A549 (cell line): ENCODE measurements around the gene GABPB1. TPM values are rescaled to one million over a fixed set of nuclear protein-coding genes. Genes with fewer than 3 reads are reported as not detected.

Experiments
- ATAC-seq, 2 experiments: fragments of 200-7000 bp in 1 of 2; fragments of >200 bp in 1 of 2; cut with Nextera tagmentation in 1 of 2; cut with Tn5 transposase in 1 of 2; 3 replicates each; pipeline versions ENCODE4 v1.8.0 to v1.9.1; 2018 to 2020; ENCODE audit warnings: mild to moderate bottlenecking in 1 of 2, moderate library complexity in 1 of 2
- CTCF ChIA-PET: fragments of 300-600 bp; sonication (Branson Sonifier 250); formaldehyde crosslinking; extraction: SDS; loops from one replicate; lab custom pipeline; 2021; ENCODE audit warnings: antibody characterized with exemption, inconsistent platforms; lab: Yijun Ruan, JAX
- POLR2A ChIA-PET: fragments of 350-600 bp; formaldehyde crosslinking; extraction: SDS; loops from one replicate; lab custom pipeline; 2021; ENCODE audit warnings: antibody characterized with exemption, inconsistent platforms; lab: Yijun Ruan, JAX
- DNase-seq, 2 experiments: peaks; one replicate each; pipeline versions ENCODE4 v3.0.0 to v3.0.0-alpha.2; 2011 to 2016; ENCODE audit warnings: low read depth in 1 of 2, low spot score in 1 of 2
- FAIRE-seq: peaks from 2 replicates; lab custom pipeline; 2011; peaks lifted over from hg19 to GRCh38; lab: Jason Lieb, UNC
- H3K27ac ChIP-seq, 2 experiments: fragments of >200 bp; sonication (Bioruptor Twin); formaldehyde crosslinking; 3 replicates each; pipeline ENCODE4 v1.5.1; 2016 to 2017
- H3K4me1 ChIP-seq: fragments of >200 bp; sonication (Bioruptor Twin); formaldehyde crosslinking; 3 replicates; pipeline ENCODE4 v1.6.1; 2016
- H3K4me2 ChIP-seq: fragments of >200 bp; sonication (Bioruptor Twin); formaldehyde crosslinking; 3 replicates; pipeline ENCODE4 v1.6.1; 2016
- H3K4me3 ChIP-seq: fragments of >200 bp; sonication (Bioruptor Twin); formaldehyde crosslinking; 3 replicates; pipeline ENCODE4 v1.5.1; 2016
- H3K9me3 ChIP-seq: fragments of >200 bp; sonication (Bioruptor Twin); formaldehyde crosslinking; 3 replicates; pipeline ENCODE4 v1.6.1; 2016
- BHLHE40 ChIP-seq: IDR thresholded peaks from 2 replicates; pipeline ENCODE4 v1.6.1; 2012; ENCODE audit warnings: low read depth, low read length, inconsistent platforms
- CBX2 ChIP-seq: fragments of 200-600 bp; sonication (generic); IDR thresholded peaks from 2 replicates; pipeline ENCODE4 v1.6.1; 2016; ENCODE audit warnings: low read depth, mild to moderate bottlenecking, borderline replicate concordance
- CTCF ChIP-seq: fragments of >200 bp; sonication (Bioruptor Twin); formaldehyde crosslinking; IDR thresholded peaks from 3 replicates; pipeline ENCODE4 v1.5.1; 2016
- EHMT2 ChIP-seq: fragments of 200-600 bp; sonication (generic); IDR thresholded peaks from 2 replicates; pipeline ENCODE4 v1.6.1; 2016; ENCODE audit warnings: antibody characterized with exemption, low read depth, mild to moderate bottlenecking, moderate library complexity
- ESRRA ChIP-seq: fragments of 150-350 bp; IDR thresholded peaks from 2 replicates; pipeline ENCODE4 v1.6.1; 2014; ENCODE audit warnings: mild to moderate bottlenecking, low read length, borderline replicate concordance
- FOSL2 ChIP-seq, 2 experiments: fragments of 450-650 bp in 1 of 2; fragments of >200 bp in 1 of 2; sonication (Bioruptor Twin) in 1 of 2; formaldehyde crosslinking; IDR thresholded peaks; 2 replicates each; pipeline versions ENCODE4 v1.5.0 to v1.6.1; 2016 to 2020; ENCODE audit warnings: mild to moderate bottlenecking in 1 of 2, moderate library complexity in 1 of 2
- FOXS1 ChIP-seq: fragments of 250-450 bp; sonication (Bioruptor Pico); IDR thresholded peaks from 2 replicates; pipeline ENCODE4 v1.5.0; 2020; ENCODE audit warnings: mild to moderate bottlenecking, moderate library complexity
- HES2 ChIP-seq: fragments of >200 bp; sonication (Bioruptor Twin); formaldehyde crosslinking; IDR thresholded peaks from 2 replicates; pipeline ENCODE4 v1.6.1; 2016
- HOXB13 ChIP-seq: fragments of 250-450 bp; sonication (Bioruptor Pico); IDR thresholded peaks from 2 replicates; pipeline ENCODE4 v1.5.0; 2020; ENCODE audit warnings: low read depth, mild to moderate bottlenecking, moderate library complexity
- HOXB5 ChIP-seq: fragments of 250-450 bp; sonication (Bioruptor Pico); IDR thresholded peaks from 2 replicates; pipeline ENCODE4 v1.5.0; 2020; ENCODE audit warnings: mild to moderate bottlenecking, moderate library complexity
- MAFK ChIP-seq: fragments of 450-650 bp; IDR thresholded peaks from 2 replicates; pipeline ENCODE4 v1.6.1; 2014; ENCODE audit not compliant: partially characterized antibody
- MAZ ChIP-seq: fragments of 150-350 bp; IDR thresholded peaks from 2 replicates; pipeline ENCODE4 v1.6.1; 2014; ENCODE audit warnings: antibody characterized with exemption, low read depth, low read length, borderline replicate concordance
- MYC ChIP-seq: IDR thresholded peaks from 2 replicates; pipeline ENCODE4 v1.6.1; 2012; ENCODE audit warnings: mild to moderate bottlenecking, inconsistent platforms, low read length, improper control_type of control experiment, borderline replicate concordance
- NFE2L2 ChIP-seq: fragments of 150-350 bp; conservative IDR thresholded peaks from 2 replicates; pipeline ENCODE4 v1.6.1; 2014; ENCODE audit warnings: low read length
- NR3C1 ChIP-seq: fragments of >200 bp; sonication (Bioruptor Twin); formaldehyde crosslinking; IDR thresholded peaks from 3 replicates; pipeline ENCODE4 v1.6.1; 2017
- RFX5 ChIP-seq: fragments of 450-650 bp; IDR thresholded peaks from 2 replicates; pipeline ENCODE4 v1.7.1; 2014; ENCODE audit warnings: antibody characterized with exemption, mild to moderate bottlenecking, moderate library complexity
- SMC3 ChIP-seq: fragments of >200 bp; sonication (Bioruptor Twin); formaldehyde crosslinking; IDR thresholded peaks from 3 replicates; pipeline ENCODE4 v1.6.1; 2018; ENCODE audit warnings: inconsistent platforms
- SREBF2 ChIP-seq: fragments of 450-650 bp; IDR thresholded peaks from 2 replicates; pipeline ENCODE4 v1.6.1; 2014; ENCODE audit warnings: mild to moderate bottlenecking, moderate library complexity
- TP53 ChIP-seq: fragments of 250-450 bp; sonication (Bioruptor Pico); IDR thresholded peaks from 2 replicates; pipeline ENCODE4 v1.5.0; 2021; ENCODE audit warnings: mild to moderate bottlenecking, moderate library complexity
- ZSCAN20 ChIP-seq: fragments of 250-450 bp; sonication (Bioruptor Pico); IDR thresholded peaks from 2 replicates; pipeline ENCODE4 v1.8.0; 2022; ENCODE audit warnings: mild to moderate bottlenecking, moderate library complexity
- WGBS: methylation state at CpG from one replicate; pipeline ENCODE4 v1.1.6; 2017; ENCODE audit errors: missing lambda C conversion rate; 5-methylcytosine and 5-hydroxymethylcytosine counted together
- polyA plus RNA-seq, 4 experiments: library from polyadenylated mRNA; depleted of rRNA in 3 of 4; stranded (reverse); fragments of >200 nt; fragmentation: RNase III in 1 of 4; extraction: RNeasy Plus Mini Kit Qiagen cat#74134 plus additional on column Dnase treatment in 1 of 4; gene quantifications; 2 replicates in 3 of 4; 3 replicates in 1 of 4; pipeline ENCODE4 v1.2.3, GENCODE V29; 2011 to 2017
- TF ChIP-seq, protein P1 (sequence below): fragments of 150-350 bp; IDR thresholded peaks from 2 replicates; pipeline ENCODE4 v1.6.1; 2014; ENCODE audit warnings: low read depth, mild to moderate bottlenecking, low read length
- TF ChIP-seq, protein P2 (sequence below): IDR thresholded peaks from 2 replicates; pipeline ENCODE4 v1.6.1; 2012
- TF ChIP-seq, protein P3 (sequence below): fragments of 250-450 bp; sonication (Bioruptor Pico); IDR thresholded peaks from 2 replicates; pipeline ENCODE4 v1.5.0; 2021; ENCODE audit warnings: mild to moderate bottlenecking, moderate library complexity, borderline replicate concordance
- TF ChIP-seq, protein P4 (sequence below): fragments of 200-600 bp; sonication (generic); IDR thresholded peaks from 2 replicates; pipeline ENCODE4 v1.6.1; 2016; ENCODE audit warnings: antibody characterized with exemption, mild to moderate bottlenecking, moderate library complexity
- TF ChIP-seq, protein P5 (sequence below): fragments of 250-450 bp; sonication (Bioruptor Pico); IDR thresholded peaks from 2 replicates; pipeline ENCODE4 v1.5.0; 2020; ENCODE audit warnings: low read depth, mild to moderate bottlenecking, moderate library complexity
- TF ChIP-seq, protein P6 (sequence below): fragments of >200 bp; sonication (Bioruptor Twin); formaldehyde crosslinking; IDR thresholded peaks from 3 replicates; pipeline ENCODE4 v1.6.1; 2016

GABPB1 gene
- polyA plus RNA-seq, 2 of the 4 experiments (the other 2 are of a cell fraction), result 23.0 to 53.9 TPM

DNA sequence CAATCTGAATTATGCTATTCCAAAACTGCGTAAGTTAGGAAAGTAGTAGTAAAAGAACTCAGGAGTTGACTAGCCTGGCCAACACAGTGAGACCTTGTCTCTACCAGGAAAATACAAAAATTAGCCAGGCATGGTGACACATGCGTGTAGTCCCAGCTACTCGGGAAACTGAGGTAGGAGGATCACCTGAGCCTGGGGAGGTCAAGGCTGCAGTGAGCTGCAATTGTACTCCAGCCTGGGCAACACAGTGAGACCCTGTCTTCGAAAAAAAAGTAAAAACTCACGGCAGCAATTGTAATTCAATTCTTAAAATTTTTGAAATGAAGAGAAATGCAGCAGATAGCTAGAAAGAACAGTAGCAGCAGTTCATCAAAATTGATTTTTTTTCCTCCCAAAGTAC is 9.7 kb downstream of the GABPB1 start:
- POLR2A ChIA-PET, result no interaction called here

GRCh38 chr15:50344006-50344464 is 11.0 kb downstream of the GABPB1 start:
- CTCF ChIA-PET, result no interaction called here
- Histone ChIP-seq H3K4me1 (no peaks in the 10 kb centered on the region; the same call in 2 of the 3 replicates), H3K27ac (no peak overlapping the region), H3K4me2 (no peak overlapping the region), H3K4me3 (no peak overlapping the region), H3K9me3 (no peaks in the 10 kb centered on the region)
- DNase-seq (no peak), FAIRE-seq (no peak), ATAC-seq (no peak)
- whole genome bisulfite sequencing, result 60% methylated on average over 3 of the region's 3 CpGs
- POLR2A ChIA-PET, result interaction anchor here (1.3 kb wide), 1 partner anchor 11 kb away, joined by 5 read pairs; the partner anchor contains the start of gene GABPB1
- TF ChIP-seq MAFK, result no peak
- no peak for TF ChIP-seq CBX2
- TF ChIP-seq NFE2L2, result no peak
- TF ChIP-seq, protein P1, sequence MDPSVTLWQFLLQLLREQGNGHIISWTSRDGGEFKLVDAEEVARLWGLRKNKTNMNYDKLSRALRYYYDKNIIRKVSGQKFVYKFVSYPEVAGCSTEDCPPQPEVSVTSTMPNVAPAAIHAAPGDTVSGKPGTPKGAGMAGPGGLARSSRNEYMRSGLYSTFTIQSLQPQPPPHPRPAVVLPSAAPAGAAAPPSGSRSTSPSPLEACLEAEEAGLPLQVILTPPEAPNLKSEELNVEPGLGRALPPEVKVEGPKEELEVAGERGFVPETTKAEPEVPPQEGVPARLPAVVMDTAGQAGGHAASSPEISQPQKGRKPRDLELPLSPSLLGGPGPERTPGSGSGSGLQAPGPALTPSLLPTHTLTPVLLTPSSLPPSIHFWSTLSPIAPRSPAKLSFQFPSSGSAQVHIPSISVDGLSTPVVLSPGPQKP, result no peak
- TF ChIP-seq, protein P2, sequence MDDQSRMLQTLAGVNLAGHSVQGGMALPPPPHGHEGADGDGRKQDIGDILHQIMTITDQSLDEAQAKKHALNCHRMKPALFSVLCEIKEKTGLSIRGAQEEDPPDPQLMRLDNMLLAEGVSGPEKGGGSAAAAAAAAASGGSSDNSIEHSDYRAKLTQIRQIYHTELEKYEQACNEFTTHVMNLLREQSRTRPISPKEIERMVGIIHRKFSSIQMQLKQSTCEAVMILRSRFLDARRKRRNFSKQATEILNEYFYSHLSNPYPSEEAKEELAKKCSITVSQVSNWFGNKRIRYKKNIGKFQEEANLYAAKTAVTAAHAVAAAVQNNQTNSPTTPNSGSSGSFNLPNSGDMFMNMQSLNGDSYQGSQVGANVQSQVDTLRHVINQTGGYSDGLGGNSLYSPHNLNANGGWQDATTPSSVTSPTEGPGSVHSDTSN, result no peak
- TF ChIP-seq HOXB5 (CRISPR knock-in tag), result no peak
- no peak for TF ChIP-seq HOXB13 (CRISPR knock-in tag)
- TF ChIP-seq, protein P3, sequence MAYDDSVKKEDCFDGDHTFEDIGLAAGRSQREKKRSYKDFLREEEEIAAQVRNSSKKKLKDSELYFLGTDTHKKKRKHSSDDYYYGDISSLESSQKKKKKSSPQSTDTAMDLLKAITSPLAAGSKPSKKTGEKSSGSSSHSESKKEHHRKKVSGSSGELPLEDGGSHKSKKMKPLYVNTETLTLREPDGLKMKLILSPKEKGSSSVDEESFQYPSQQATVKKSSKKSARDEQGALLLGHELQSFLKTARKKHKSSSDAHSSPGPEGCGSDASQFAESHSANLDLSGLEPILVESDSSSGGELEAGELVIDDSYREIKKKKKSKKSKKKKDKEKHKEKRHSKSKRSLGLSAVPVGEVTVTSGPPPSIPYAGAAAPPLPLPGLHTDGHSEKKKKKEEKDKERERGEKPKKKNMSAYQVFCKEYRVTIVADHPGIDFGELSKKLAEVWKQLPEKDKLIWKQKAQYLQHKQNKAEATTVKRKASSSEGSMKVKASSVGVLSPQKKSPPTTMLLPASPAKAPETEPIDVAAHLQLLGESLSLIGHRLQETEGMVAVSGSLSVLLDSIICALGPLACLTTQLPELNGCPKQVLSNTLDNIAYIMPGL, result no peak
- no peak for TF ChIP-seq MYC
- no peak for TF ChIP-seq FOSL2 (IDR thresholded peaks at IDR 0.05)
- TF ChIP-seq FOSL2 (CRISPR knock-in tag; IDR thresholded peaks at IDR 0.05), result no peak
- no peak for TF ChIP-seq BHLHE40
- TF ChIP-seq, protein P4, sequence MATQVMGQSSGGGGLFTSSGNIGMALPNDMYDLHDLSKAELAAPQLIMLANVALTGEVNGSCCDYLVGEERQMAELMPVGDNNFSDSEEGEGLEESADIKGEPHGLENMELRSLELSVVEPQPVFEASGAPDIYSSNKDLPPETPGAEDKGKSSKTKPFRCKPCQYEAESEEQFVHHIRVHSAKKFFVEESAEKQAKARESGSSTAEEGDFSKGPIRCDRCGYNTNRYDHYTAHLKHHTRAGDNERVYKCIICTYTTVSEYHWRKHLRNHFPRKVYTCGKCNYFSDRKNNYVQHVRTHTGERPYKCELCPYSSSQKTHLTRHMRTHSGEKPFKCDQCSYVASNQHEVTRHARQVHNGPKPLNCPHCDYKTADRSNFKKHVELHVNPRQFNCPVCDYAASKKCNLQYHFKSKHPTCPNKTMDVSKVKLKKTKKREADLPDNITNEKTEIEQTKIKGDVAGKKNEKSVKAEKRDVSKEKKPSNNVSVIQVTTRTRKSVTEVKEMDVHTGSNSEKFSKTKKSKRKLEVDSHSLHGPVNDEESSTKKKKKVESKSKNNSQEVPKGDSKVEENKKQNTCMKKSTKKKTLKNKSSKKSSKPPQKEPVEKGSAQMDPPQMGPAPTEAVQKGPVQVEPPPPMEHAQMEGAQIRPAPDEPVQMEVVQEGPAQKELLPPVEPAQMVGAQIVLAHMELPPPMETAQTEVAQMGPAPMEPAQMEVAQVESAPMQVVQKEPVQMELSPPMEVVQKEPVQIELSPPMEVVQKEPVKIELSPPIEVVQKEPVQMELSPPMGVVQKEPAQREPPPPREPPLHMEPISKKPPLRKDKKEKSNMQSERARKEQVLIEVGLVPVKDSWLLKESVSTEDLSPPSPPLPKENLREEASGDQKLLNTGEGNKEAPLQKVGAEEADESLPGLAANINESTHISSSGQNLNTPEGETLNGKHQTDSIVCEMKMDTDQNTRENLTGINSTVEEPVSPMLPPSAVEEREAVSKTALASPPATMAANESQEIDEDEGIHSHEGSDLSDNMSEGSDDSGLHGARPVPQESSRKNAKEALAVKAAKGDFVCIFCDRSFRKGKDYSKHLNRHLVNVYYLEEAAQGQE, result no peak
- no peak for TF ChIP-seq CTCF
- TF ChIP-seq EHMT2, result no peak
- no peak for TF ChIP-seq MAZ
- TF ChIP-seq, protein P5, sequence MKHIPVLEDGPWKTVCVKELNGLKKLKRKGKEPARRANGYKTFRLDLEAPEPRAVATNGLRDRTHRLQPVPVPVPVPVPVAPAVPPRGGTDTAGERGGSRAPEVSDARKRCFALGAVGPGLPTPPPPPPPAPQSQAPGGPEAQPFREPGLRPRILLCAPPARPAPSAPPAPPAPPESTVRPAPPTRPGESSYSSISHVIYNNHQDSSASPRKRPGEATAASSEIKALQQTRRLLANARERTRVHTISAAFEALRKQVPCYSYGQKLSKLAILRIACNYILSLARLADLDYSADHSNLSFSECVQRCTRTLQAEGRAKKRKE (CRISPR knock-in tag), result no peak
- no peak for TF ChIP-seq SMC3
- TF ChIP-seq, protein P6, sequence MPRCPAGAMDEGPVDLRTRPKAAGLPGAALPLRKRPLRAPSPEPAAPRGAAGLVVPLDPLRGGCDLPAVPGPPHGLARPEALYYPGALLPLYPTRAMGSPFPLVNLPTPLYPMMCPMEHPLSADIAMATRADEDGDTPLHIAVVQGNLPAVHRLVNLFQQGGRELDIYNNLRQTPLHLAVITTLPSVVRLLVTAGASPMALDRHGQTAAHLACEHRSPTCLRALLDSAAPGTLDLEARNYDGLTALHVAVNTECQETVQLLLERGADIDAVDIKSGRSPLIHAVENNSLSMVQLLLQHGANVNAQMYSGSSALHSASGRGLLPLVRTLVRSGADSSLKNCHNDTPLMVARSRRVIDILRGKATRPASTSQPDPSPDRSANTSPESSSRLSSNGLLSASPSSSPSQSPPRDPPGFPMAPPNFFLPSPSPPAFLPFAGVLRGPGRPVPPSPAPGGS, result no peak
- TF ChIP-seq HES2, result no peak

More for the DNA sequence above, 9.7 kb downstream of the GABPB1 start:
- WGBS, result 91% methylated on average over 5 of the region's 5 CpGs
- H3K4me1 ChIP-seq, result peaks cover 11% of the 10 kb centered on the region; the same call in 2 of the 3 replicates
- TF ChIP-seq FOSL2 (IDR thresholded peaks at IDR 0.05) (no peak), FOSL2 (CRISPR knock-in tag; IDR thresholded peaks at IDR 0.05) (no peak), FOXS1 (CRISPR knock-in tag) (no peak), ESRRA (no peak), NR3C1 (no peak), MAFK (no peak), RFX5 (no peak), ZSCAN20 (no peak), MYC (no peak), TP53 (CRISPR knock-in tag) (no peak), SREBF2 (no peak), MAZ (no peak)
- CTCF ChIA-PET, result interaction anchor here (0.7 to 1.0 kb wide), 2 partner anchors 13 to 27 kb away, joined by 3 to 4 read pairs; no protein-coding TSS in a partner anchor
- FAIRE-seq (no peak), DNase-seq (no peak), ATAC-seq (no peak)
- no peak overlapping the region for H3K4me3 ChIP-seq
- H3K4me2 ChIP-seq, result no peak overlapping the region
- H3K9me3 ChIP-seq, result no peaks in the 10 kb centered on the region
- no peak overlapping the region for H3K27ac ChIP-seq
